Measurements from ENCODE around the gene ILRUN.
"Not testable (repeated sequence)": the region's sequence is repeated elsewhere in the genome, so short reads cannot be mapped to it uniquely, and the experiment has no call there.

ILRUN gene

DNA sequence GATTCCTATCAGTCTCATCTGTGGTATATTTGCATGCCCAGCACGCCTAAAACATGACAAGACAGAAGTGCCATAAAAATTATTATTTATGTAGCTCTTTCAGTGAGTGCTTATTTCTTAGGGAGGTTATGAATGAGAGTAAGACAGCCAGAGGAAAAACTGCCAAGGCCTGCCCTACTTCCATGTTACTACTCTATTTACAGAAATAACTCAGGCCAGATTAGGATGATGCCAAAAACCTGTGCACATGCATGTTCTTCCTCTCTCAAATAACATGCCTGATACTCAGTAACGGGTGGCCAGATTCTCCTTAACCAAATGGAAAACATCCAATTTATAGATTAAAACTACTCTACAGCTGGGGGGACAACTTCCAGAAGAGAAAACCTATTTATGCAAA is 45.7 kb downstream of the ILRUN start:
- DNase-seq (no peak), ATAC-seq (replicated peaks) (no peak)
- Mint-ChIP-seq H3K4me3 (no peak overlapping the region), H3K4me1 (peaks cover 14 to 28% of the 10 kb centered on the region in 2 donors), H3K27me3 (no peaks in the 10 kb centered on the region), H3K27ac (no peak overlapping the region), H3K36me3 (peaks cover 20 to 33% of the 10 kb centered on the region in 2 donors), H3K9me3 (no peaks in the 10 kb centered on the region)

DNA sequence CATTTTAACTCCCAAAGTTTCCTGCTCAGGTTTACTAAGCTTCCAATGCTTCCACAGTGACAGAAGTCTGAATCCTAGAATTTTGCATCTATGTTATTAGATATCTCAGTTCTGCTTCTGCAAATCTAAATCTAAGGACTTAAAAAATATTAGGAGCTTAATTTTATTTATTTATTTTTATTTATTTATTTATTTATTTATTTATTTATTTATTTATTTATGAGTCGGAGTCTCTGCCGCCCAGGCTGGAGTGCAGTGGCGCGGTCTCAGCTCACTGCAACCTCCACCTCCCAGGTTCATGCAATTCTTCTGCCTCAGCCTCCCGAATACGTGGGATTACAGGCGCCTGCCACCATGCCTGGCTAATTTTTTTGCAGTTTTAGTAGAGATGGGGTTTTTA is 46.3 kb downstream of the ILRUN start:
- not testable (repeated sequence) for H3K9me3 Mint-ChIP-seq; ATAC-seq (replicated peaks); H3K27me3 Mint-ChIP-seq; DNase-seq; H3K4me3 Mint-ChIP-seq; H3K27ac Mint-ChIP-seq
- Mint-ChIP-seq H3K4me1 (peaks cover 15 to 27% of the 10 kb centered on the region in 2 donors), H3K36me3 (peaks cover 24 to 36% of the 10 kb centered on the region in 2 donors)

DNA sequence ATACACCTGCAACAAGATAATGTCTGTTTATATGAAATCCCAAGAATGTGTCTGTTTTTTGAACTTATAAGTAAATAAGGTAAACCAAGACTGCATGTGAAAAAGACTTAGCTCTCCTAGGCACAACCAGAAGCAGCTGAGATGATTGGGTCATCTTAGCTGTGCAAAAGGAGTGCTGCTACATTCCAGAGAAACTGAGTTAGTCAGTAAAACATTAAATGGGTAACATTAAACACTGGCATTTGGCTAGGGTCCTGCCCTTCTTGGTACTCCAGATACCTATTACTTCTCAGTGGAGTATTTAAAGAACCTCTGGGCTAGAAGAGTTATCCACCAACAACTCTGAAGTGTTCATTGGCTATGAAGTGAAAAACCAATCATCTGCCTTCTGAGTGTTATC is 47.8 kb downstream of the ILRUN start:
- Mint-ChIP-seq H3K9me3 (no peaks in the 10 kb centered on the region), H3K27me3 (no peaks in the 10 kb centered on the region), H3K4me3 (no peak overlapping the region), H3K36me3 (peaks cover 28 to 43% of the 10 kb centered on the region in 2 donors), H3K27ac (peak overlapping the region; percentile 25), H3K4me1 (peaks cover 19 to 30% of the 10 kb centered on the region in 2 donors)
- no peak for ATAC-seq (replicated peaks)
- no peak for DNase-seq

Data from stimulated activated naive B cell treated with anti-CD40 and anti-IgM and Interleukin-4, amounts not matched to agents 10 μg/mL and 1 μg/mL and 100 μg/mL, for 72 hours (primary cell).